ENCODE results near the gene BSDC1. TPM values are rescaled to one million over a fixed set of nuclear protein-coding genes. Genes with fewer than 3 reads are reported as not detected.

Gene BSDC1
- polyA plus RNA-seq, 1 of the 3 experiments (the other 2 are of a cell fraction), result 51.0 TPM

- no peak for DNase-seq
- no peak for TF ChIP-seq ELF1 (IDR thresholded peaks at IDR 0.05)
- TF ChIP-seq, protein P1, sequence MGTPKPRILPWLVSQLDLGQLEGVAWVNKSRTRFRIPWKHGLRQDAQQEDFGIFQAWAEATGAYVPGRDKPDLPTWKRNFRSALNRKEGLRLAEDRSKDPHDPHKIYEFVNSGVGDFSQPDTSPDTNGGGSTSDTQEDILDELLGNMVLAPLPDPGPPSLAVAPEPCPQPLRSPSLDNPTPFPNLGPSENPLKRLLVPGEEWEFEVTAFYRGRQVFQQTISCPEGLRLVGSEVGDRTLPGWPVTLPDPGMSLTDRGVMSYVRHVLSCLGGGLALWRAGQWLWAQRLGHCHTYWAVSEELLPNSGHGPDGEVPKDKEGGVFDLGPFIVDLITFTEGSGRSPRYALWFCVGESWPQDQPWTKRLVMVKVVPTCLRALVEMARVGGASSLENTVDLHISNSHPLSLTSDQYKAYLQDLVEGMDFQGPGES (IDR thresholded peaks at IDR 0.05; ENCODE audit: low read depth, low read length), result no peak
- peaks cover 49% of the 10 kb centered on the region for H3K79me2 ChIP-seq (ENCODE audit: insufficient read depth)
- ChIA-PET CTCF (interaction anchor here (1.1 to 2.2 kb wide), 3 partner anchors 39 to 178 kb away, joined by 3 to 8 read pairs (median 4); partner anchors contain the start of gene MARCKSL1), POLR2A (interaction anchor here (1.1 to 1.5 kb wide), 3 partner anchors 15 to 257 kb away, joined by 3 to 6 read pairs (median 5); partner anchors contain the start of genes RBBP4 and ZBTB8OS)
- H3K27ac ChIP-seq (ENCODE audit: low read depth in 2 of 2, low read length in 1 of 2), result peak overlapping the region; percentile 71 to 92; a peak in 3 of 4 replicates
- H3F3A ChIP-seq (replicated peaks; ENCODE audit: insufficient read depth), result peaks cover 16% of the 10 kb centered on the region
- peak overlapping the region; percentile 89 for H3K9ac ChIP-seq
- peak overlapping the region; percentile 80 for H3K4me2 ChIP-seq
- no peaks in the 10 kb centered on the region for H3K9me2 ChIP-seq
- no peaks in the 10 kb centered on the region for H4K20me1 ChIP-seq (ENCODE audit: insufficient read depth)
- peak overlapping the region; percentile 47; the same call in 1 of the 2 replicates for H2AFZ ChIP-seq (ENCODE audit: low read depth)
- H3K4me1 ChIP-seq (ENCODE audit: control insufficient read depth in 1 of 2, insufficient read depth in 2 of 2, low read depth in 1 of 2, low read length in 1 of 2), result peaks cover 0 to 7% of the 10 kb centered on the region in 2 experiments; a peak in 2 of 4 replicates
- no peaks in the 10 kb centered on the region for H3K27me3 ChIP-seq (ENCODE audit: insufficient read depth)
- peak overlapping the region; percentile 83 to 84 for H3K4me3 ChIP-seq (ENCODE audit: low read depth in 2 of 2, low read length in 1 of 2)
- peaks cover 13 to 19% of the 10 kb centered on the region in 2 experiments for H3K36me3 ChIP-seq (replicated peaks in 1 of 2; ENCODE audit: control insufficient read depth in 1 of 2, insufficient read depth in 2 of 2, low read length in 1 of 2)
- no peaks in the 10 kb centered on the region for H3K9me3 ChIP-seq
- 16% methylated on average over 8 of the region's 15 CpGs for WGBS (ENCODE audit: low lambda C conversion rate)
Observed at GRCh38 chr1:32393832-32394140, 455 bp downstream of the BSDC1 start.

DNA sequence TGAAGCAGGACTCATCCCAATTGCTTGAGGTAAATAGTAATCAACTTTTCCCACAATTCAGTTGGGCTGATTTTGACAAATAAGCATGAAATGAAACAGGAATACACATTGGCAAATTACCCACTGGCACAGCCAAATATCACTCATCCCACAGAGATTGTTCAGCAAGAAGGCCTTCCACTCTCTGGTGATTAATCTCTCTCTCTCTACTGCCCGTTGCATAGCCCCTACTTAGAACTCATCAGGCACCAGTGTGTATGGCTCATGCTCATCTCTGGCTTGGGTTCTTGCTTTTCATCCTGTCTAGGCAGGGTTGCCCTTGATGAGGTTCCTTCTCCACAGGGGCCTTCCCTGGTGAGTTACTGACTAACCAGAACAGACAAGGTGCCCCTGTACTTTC lies 1.1 kb downstream of the BSDC1 start:
- Histone ChIP-seq H2AFZ (ENCODE audit: low read depth) (no peak overlapping the region), H3K9ac (peak overlapping the region; percentile 89), H3K36me3 (replicated peaks in 1 of 2; ENCODE audit: control insufficient read depth in 1 of 2, insufficient read depth in 2 of 2, low read length in 1 of 2) (peaks cover 17 to 19% of the 10 kb centered on the region in 2 experiments), H3K4me2 (peak overlapping the region; percentile 80), H4K20me1 (ENCODE audit: insufficient read depth) (no peaks in the 10 kb centered on the region), H3K4me1 (ENCODE audit: control insufficient read depth in 1 of 2, insufficient read depth in 2 of 2, low read depth in 1 of 2, low read length in 1 of 2) (peaks cover 0 to 7% of the 10 kb centered on the region in 2 experiments; a peak in 2 of 4 replicates), H3K9me3 (no peaks in the 10 kb centered on the region), H3K79me2 (ENCODE audit: insufficient read depth) (peaks cover 52% of the 10 kb centered on the region), H3K27ac (ENCODE audit: low read depth in 2 of 2, low read length in 1 of 2) (no peak overlapping the region; a peak in 1 of 4 replicates), H3K9me2 (no peaks in the 10 kb centered on the region), H3K27me3 (ENCODE audit: insufficient read depth) (no peaks in the 10 kb centered on the region), H3F3A (replicated peaks; ENCODE audit: insufficient read depth) (peaks cover 11% of the 10 kb centered on the region), H3K4me3 (ENCODE audit: low read depth in 2 of 2, low read length in 1 of 2) (peak overlapping the region; percentile 83 to 84)
- ChIA-PET POLR2A (interaction anchor here (0.5 kb wide), 1 partner anchor 8 kb away, joined by 5 read pairs; no protein-coding TSS in a partner anchor), CTCF (interaction anchor here (1.1 to 2.6 kb wide), 4 partner anchors 8 to 178 kb away, joined by 3 to 8 read pairs (median 6); partner anchors contain the start of gene MARCKSL1)
- DNase-seq, result no peak
- WGBS (ENCODE audit: low lambda C conversion rate), result 65% methylated on average over 1 of the region's 1 CpG
- TF ChIP-seq, protein P1 (IDR thresholded peaks at IDR 0.05; ENCODE audit: low read depth, low read length), result no peak
- TF ChIP-seq RCOR1 (IDR thresholded peaks at IDR 0.05; ENCODE audit: low read length), result no peak
- TF ChIP-seq NRF1 (IDR thresholded peaks at IDR 0.05; ENCODE audit: low read depth, low read length), result no peak
- no peak for TF ChIP-seq CHD2 (IDR thresholded peaks at IDR 0.05; ENCODE audit: low read length, partially characterized antibody)
- no peak for TF ChIP-seq MAX (IDR thresholded peaks at IDR 0.05; ENCODE audit: low read depth)
- no peak for TF ChIP-seq TEAD4 (IDR thresholded peaks at IDR 0.05; ENCODE audit: borderline replicate concordance, insufficient read depth)
- TF ChIP-seq POLR2AphosphoS5 (IDR thresholded peaks at IDR 0.05; ENCODE audit: low read depth, low read length), result no peak
- TF ChIP-seq YY1 (IDR thresholded peaks at IDR 0.05; ENCODE audit: low read depth), result no peak
- TF ChIP-seq FOSL2 (IDR thresholded peaks at IDR 0.05; ENCODE audit: borderline replicate concordance, low read depth), result no peak
- TF ChIP-seq, protein P2, sequence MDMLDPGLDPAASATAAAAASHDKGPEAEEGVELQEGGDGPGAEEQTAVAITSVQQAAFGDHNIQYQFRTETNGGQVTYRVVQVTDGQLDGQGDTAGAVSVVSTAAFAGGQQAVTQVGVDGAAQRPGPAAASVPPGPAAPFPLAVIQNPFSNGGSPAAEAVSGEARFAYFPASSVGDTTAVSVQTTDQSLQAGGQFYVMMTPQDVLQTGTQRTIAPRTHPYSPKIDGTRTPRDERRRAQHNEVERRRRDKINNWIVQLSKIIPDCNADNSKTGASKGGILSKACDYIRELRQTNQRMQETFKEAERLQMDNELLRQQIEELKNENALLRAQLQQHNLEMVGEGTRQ (IDR thresholded peaks at IDR 0.05; ENCODE audit: borderline replicate concordance, low read depth, low read length), result no peak
- TF ChIP-seq TCF12 (IDR thresholded peaks at IDR 0.05), result no peak
- no peak for TF ChIP-seq JUND (IDR thresholded peaks at IDR 0.05)

Data from SK-N-SH (cell line).